Mesenchymal stem cell (in vitro differentiated cells and primary cell): ENCODE data around the gene SLC6A1.

Experiments
- DNase-seq: peaks from one replicate; pipeline ENCODE4 v3.0.0-alpha.2; 2013
- H2AFZ ChIP-seq: one replicate; pipeline ENCODE4 v1.6.1; 2013; ENCODE audit warnings: low read depth, mild to moderate bottlenecking, control low read depth, inconsistent platforms, low read length, moderate library complexity
- H2AK5ac ChIP-seq: 2 replicates; pipeline ENCODE4 v1.6.1; 2013; ENCODE audit warnings: low read length, moderate library complexity, mild to moderate bottlenecking, inconsistent platforms; ENCODE audit not compliant: severe bottlenecking
- H2BK120ac ChIP-seq: one replicate; pipeline ENCODE4 v1.6.1; 2013; ENCODE audit warnings: low read depth, mild to moderate bottlenecking, inconsistent platforms, low read length, moderate library complexity
- H2BK12ac ChIP-seq, 2 experiments: one replicate each; pipeline ENCODE4 v1.6.1; 2013; ENCODE audit warnings: inconsistent platforms in 2 of 2, low read length in 2 of 2, mild to moderate bottlenecking in 2 of 2, moderate library complexity in 2 of 2, control low read depth in 1 of 2
- H2BK15ac ChIP-seq: one replicate; pipeline ENCODE4 v1.6.1; 2013; ENCODE audit warnings: mild to moderate bottlenecking, low read depth, inconsistent platforms; ENCODE audit not compliant: poor library complexity, severe bottlenecking
- H2BK5ac ChIP-seq: 2 replicates; pipeline ENCODE4 v1.6.1; 2013; ENCODE audit warnings: low read depth, mild to moderate bottlenecking, low read length, control low read depth, inconsistent platforms; ENCODE audit not compliant: poor library complexity, severe bottlenecking
- H3K14ac ChIP-seq, 2 experiments: one replicate each; pipeline ENCODE4 v1.6.1; 2013; ENCODE audit warnings: inconsistent platforms in 2 of 2, low read length in 2 of 2, control low read depth in 1 of 2, mild to moderate bottlenecking in 1 of 2, moderate library complexity in 1 of 2
- H3K18ac ChIP-seq, 2 experiments: one replicate each; pipeline ENCODE4 v1.6.1; 2013; ENCODE audit warnings: inconsistent platforms in 2 of 2, low read length in 2 of 2, control low read depth in 1 of 2, low read depth in 1 of 2, mild to moderate bottlenecking in 1 of 2
- H3K23ac ChIP-seq, 2 experiments: one replicate each; pipeline ENCODE4 v1.6.1; 2013; ENCODE audit warnings: inconsistent platforms in 2 of 2, low read length in 2 of 2, mild to moderate bottlenecking in 2 of 2, moderate library complexity in 2 of 2, control low read depth in 1 of 2
- H3K27ac ChIP-seq: 2 replicates; pipeline ENCODE4 v1.5.1; 2013; ENCODE audit warnings: mild to moderate bottlenecking, moderate library complexity, low read length, control low read depth, inconsistent platforms; ENCODE audit not compliant: poor library complexity, severe bottlenecking
- H3K27me3 ChIP-seq, 2 experiments: 2 replicates each; pipeline versions ENCODE4 v1.6.1 to v1.7.0; 2013; ENCODE audit warnings: low read length in 2 of 2, mild to moderate bottlenecking in 2 of 2, moderate library complexity in 2 of 2, control low read depth in 1 of 2, inconsistent platforms in 1 of 2; ENCODE audit not compliant: control insufficient read depth in 1 of 2, insufficient read depth in 1 of 2
- H3K36me3 ChIP-seq, 2 experiments: 2 replicates each; pipeline versions ENCODE4 v1.6.1 to v1.7.0; 2013; ENCODE audit warnings: low read length in 2 of 2, control low read depth in 1 of 2, inconsistent platforms in 1 of 2, low read depth in 1 of 2, mild to moderate bottlenecking in 1 of 2; ENCODE audit not compliant: insufficient read depth in 2 of 2, control insufficient read depth in 1 of 2
- H3K4ac ChIP-seq, 2 experiments: one replicate each; pipeline ENCODE4 v1.6.1; 2013; ENCODE audit warnings: inconsistent platforms in 2 of 2, low read length in 2 of 2, mild to moderate bottlenecking in 2 of 2, moderate library complexity in 2 of 2, control low read depth in 1 of 2, low read depth in 1 of 2
- H3K4me1 ChIP-seq: 2 replicates; pipeline ENCODE4 v1.6.1; 2013; ENCODE audit warnings: low read depth, low read length, control low read depth; ENCODE audit not compliant: control insufficient read depth, insufficient read depth
- H3K4me2 ChIP-seq: 2 replicates; pipeline ENCODE4 v1.6.1; 2013; ENCODE audit warnings: low read length, mild to moderate bottlenecking, inconsistent platforms; ENCODE audit not compliant: poor library complexity, severe bottlenecking
- H3K4me3 ChIP-seq, 2 experiments: 2 replicates each; pipeline versions ENCODE4 v1.5.1 to v1.7.0; 2013; ENCODE audit warnings: low read length in 2 of 2, mild to moderate bottlenecking in 2 of 2, control low read depth in 1 of 2, low read depth in 1 of 2; ENCODE audit not compliant: insufficient read depth in 1 of 2
- H3K79me1 ChIP-seq: replicated peaks from 2 replicates; pipeline ENCODE4 v1.6.1; 2013; ENCODE audit warnings: mild to moderate bottlenecking, control low read depth, low read length, inconsistent platforms; ENCODE audit not compliant: poor library complexity, severe bottlenecking
- H3K9ac ChIP-seq: 2 replicates; pipeline ENCODE4 v1.7.0; 2013; ENCODE audit warnings: mild to moderate bottlenecking, low read length, moderate library complexity
- H3K9me3 ChIP-seq: 2 replicates; pipeline ENCODE4 v1.7.0; 2013; ENCODE audit warnings: mild to moderate bottlenecking, low read length; ENCODE audit not compliant: control insufficient read depth
- H4K8ac ChIP-seq: one replicate; pipeline ENCODE4 v1.6.1; 2013; ENCODE audit warnings: inconsistent platforms, mild to moderate bottlenecking, low read length, moderate library complexity
- H4K91ac ChIP-seq: one replicate; pipeline ENCODE4 v1.6.1; 2013; ENCODE audit warnings: mild to moderate bottlenecking, low read length, inconsistent platforms
- WGBS: methylation state at CpG from one replicate; pipeline ENCODE4 v1.1.7; 2013; ENCODE audit warnings: mixed read lengths; 5-methylcytosine and 5-hydroxymethylcytosine counted together

The SLC6A1 gene

GRCh38 chr3:11056531-11057050, 64.0 kb downstream of the SLC6A1 start:
- no peak overlapping the region for H3K23ac ChIP-seq
- H2BK5ac ChIP-seq, result no peak overlapping the region
- H2AFZ ChIP-seq, result no peak overlapping the region
- no peak overlapping the region for H4K8ac ChIP-seq
- H2BK15ac ChIP-seq, result no peak overlapping the region
- no peak for DNase-seq
- H2BK120ac ChIP-seq, result no peak overlapping the region
- no peak overlapping the region for H3K4me2 ChIP-seq
- no peak overlapping the region for H3K18ac ChIP-seq
- no peaks in the 10 kb centered on the region for H3K9me3 ChIP-seq
- H3K14ac ChIP-seq, result no peak overlapping the region
- no peak overlapping the region for H4K91ac ChIP-seq
- H3K36me3 ChIP-seq, result no peaks in the 10 kb centered on the region
- no peak overlapping the region for H3K27ac ChIP-seq
- H3K4me1 ChIP-seq, result peaks cover 7% of the 10 kb centered on the region
- H2AK5ac ChIP-seq, result no peak overlapping the region
- no peaks in the 10 kb centered on the region for H3K79me1 ChIP-seq
- H3K27me3 ChIP-seq, result peaks cover 32 to 53% of the 10 kb centered on the region in 2 experiments
- no peak overlapping the region for H3K9ac ChIP-seq
- H3K4ac ChIP-seq, result no peak overlapping the region
- WGBS, result 67% methylated on average over 8 of the region's 8 CpGs
- no peak overlapping the region for H3K4me3 ChIP-seq
- H2BK12ac ChIP-seq, result no peak overlapping the region

GRCh38 chr3:11057655-11058054, 65.1 kb downstream of the SLC6A1 start:
- 85% methylated on average over 4 of the region's 4 CpGs for WGBS
- Histone ChIP-seq H3K14ac (no peak overlapping the region), H3K27ac (no peak overlapping the region)

GRCh38 chr3:11059090-11059798, 66.7 kb downstream of the SLC6A1 start:
- H2BK15ac ChIP-seq, result no peak overlapping the region
- no peak overlapping the region for H3K4me3 ChIP-seq
- H3K27ac ChIP-seq, result no peak overlapping the region
- no peak overlapping the region for H2AK5ac ChIP-seq
- no peak overlapping the region for H2BK120ac ChIP-seq
- peaks cover 19 to 36% of the 10 kb centered on the region in 2 experiments for H3K27me3 ChIP-seq
- no peak overlapping the region for H3K14ac ChIP-seq
- H4K8ac ChIP-seq, result no peak overlapping the region
- DNase-seq, result peak; percentile 61
- H3K23ac ChIP-seq, result no peak overlapping the region
- 55% methylated on average over 14 of the region's 14 CpGs for WGBS
- no peak overlapping the region for H2AFZ ChIP-seq
- no peaks in the 10 kb centered on the region for H3K9me3 ChIP-seq
- no peaks in the 10 kb centered on the region for H3K36me3 ChIP-seq
- no peak overlapping the region for H2BK5ac ChIP-seq
- no peaks in the 10 kb centered on the region for H3K79me1 ChIP-seq
- H3K18ac ChIP-seq, result no peak overlapping the region
- no peak overlapping the region for H3K4ac ChIP-seq
- H4K91ac ChIP-seq, result no peak overlapping the region
- H3K4me2 ChIP-seq, result no peak overlapping the region
- no peak overlapping the region for H2BK12ac ChIP-seq
- H3K9ac ChIP-seq, result no peak overlapping the region
- H3K4me1 ChIP-seq, result peaks cover 7% of the 10 kb centered on the region

More at GRCh38 chr3:11057655-11058054, 65.1 kb downstream of the SLC6A1 start:
- H3K9ac ChIP-seq, result no peak overlapping the region
- no peak overlapping the region for H2AK5ac ChIP-seq
- no peak for DNase-seq
- no peak overlapping the region for H4K91ac ChIP-seq
- no peak overlapping the region for H2BK120ac ChIP-seq
- H3K4me1 ChIP-seq, result peaks cover 7% of the 10 kb centered on the region
- H3K4ac ChIP-seq, result no peak overlapping the region
- H3K27me3 ChIP-seq, result peaks cover 23 to 43% of the 10 kb centered on the region in 2 experiments
- no peaks in the 10 kb centered on the region for H3K79me1 ChIP-seq
- no peak overlapping the region for H2AFZ ChIP-seq
- H4K8ac ChIP-seq, result no peak overlapping the region
- H3K4me2 ChIP-seq, result no peak overlapping the region
- H3K4me3 ChIP-seq, result no peak overlapping the region
- H2BK15ac ChIP-seq, result no peak overlapping the region
- no peak overlapping the region for H3K18ac ChIP-seq
- no peak overlapping the region for H2BK5ac ChIP-seq
- H3K36me3 ChIP-seq, result no peaks in the 10 kb centered on the region
- H3K23ac ChIP-seq, result no peak overlapping the region
- H2BK12ac ChIP-seq, result no peak overlapping the region
- H3K9me3 ChIP-seq, result no peaks in the 10 kb centered on the region

GRCh38 chr3:11059799-11060115, 67.2 kb downstream of the SLC6A1 start:
- H3K9me3 ChIP-seq, result no peaks in the 10 kb centered on the region
- no peak overlapping the region for H2BK5ac ChIP-seq
- H3K4me1 ChIP-seq, result peaks cover 7% of the 10 kb centered on the region
- H3K36me3 ChIP-seq, result no peaks in the 10 kb centered on the region
- no peak for DNase-seq
- H3K4ac ChIP-seq, result no peak overlapping the region
- H3K4me2 ChIP-seq, result no peak overlapping the region
- no peak overlapping the region for H4K91ac ChIP-seq
- H3K27ac ChIP-seq, result no peak overlapping the region
- no peak overlapping the region for H2AK5ac ChIP-seq
- H3K79me1 ChIP-seq, result no peaks in the 10 kb centered on the region
- no peak overlapping the region for H3K9ac ChIP-seq
- no peak overlapping the region for H2BK15ac ChIP-seq
- H3K18ac ChIP-seq, result no peak overlapping the region
- peaks cover 19 to 36% of the 10 kb centered on the region in 2 experiments for H3K27me3 ChIP-seq
- H2BK120ac ChIP-seq, result no peak overlapping the region
- no peak overlapping the region for H4K8ac ChIP-seq
- H3K4me3 ChIP-seq, result no peak overlapping the region
- no peak overlapping the region for H3K23ac ChIP-seq
- H3K14ac ChIP-seq, result no peak overlapping the region
- H2BK12ac ChIP-seq, result no peak overlapping the region
- H2AFZ ChIP-seq, result no peak overlapping the region
